Stimulated activated CD4-positive, alpha-beta T cell treated with anti-CD3 and anti-CD28 coated beads, TNF-alpha, amount 100 ng/mL, for 1 hour (primary cell): Measurements from ENCODE around the gene RELT.
A peak's percentile ranks its signal among the peaks of the same experiment; 100 is the strongest.

ENCODE experiments used
- DNase-seq, 3 donors: peaks; one replicate each; pipeline ENCODE4 v3.0.0-alpha.2; 2020; ENCODE audit warnings: low read depth in 3 of 3, low spot score in 1 of 3

The RELT gene, protein sequence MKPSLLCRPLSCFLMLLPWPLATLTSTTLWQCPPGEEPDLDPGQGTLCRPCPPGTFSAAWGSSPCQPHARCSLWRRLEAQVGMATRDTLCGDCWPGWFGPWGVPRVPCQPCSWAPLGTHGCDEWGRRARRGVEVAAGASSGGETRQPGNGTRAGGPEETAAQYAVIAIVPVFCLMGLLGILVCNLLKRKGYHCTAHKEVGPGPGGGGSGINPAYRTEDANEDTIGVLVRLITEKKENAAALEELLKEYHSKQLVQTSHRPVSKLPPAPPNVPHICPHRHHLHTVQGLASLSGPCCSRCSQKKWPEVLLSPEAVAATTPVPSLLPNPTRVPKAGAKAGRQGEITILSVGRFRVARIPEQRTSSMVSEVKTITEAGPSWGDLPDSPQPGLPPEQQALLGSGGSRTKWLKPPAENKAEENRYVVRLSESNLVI

GRCh38 chr11:73376160-73376802 is at the start of gene RELT:
RELT (plus strand) TSS chr11:73376399; CDS start chr11:73389137, 12,738 bp downstream.
- DNase-seq: peak; percentile 76 to 97 (median 90)

- DNase-seq: no peak
Observed at GRCh38 chr11:73326929-73327811, 49.0 kb upstream of the RELT start.

DNA sequence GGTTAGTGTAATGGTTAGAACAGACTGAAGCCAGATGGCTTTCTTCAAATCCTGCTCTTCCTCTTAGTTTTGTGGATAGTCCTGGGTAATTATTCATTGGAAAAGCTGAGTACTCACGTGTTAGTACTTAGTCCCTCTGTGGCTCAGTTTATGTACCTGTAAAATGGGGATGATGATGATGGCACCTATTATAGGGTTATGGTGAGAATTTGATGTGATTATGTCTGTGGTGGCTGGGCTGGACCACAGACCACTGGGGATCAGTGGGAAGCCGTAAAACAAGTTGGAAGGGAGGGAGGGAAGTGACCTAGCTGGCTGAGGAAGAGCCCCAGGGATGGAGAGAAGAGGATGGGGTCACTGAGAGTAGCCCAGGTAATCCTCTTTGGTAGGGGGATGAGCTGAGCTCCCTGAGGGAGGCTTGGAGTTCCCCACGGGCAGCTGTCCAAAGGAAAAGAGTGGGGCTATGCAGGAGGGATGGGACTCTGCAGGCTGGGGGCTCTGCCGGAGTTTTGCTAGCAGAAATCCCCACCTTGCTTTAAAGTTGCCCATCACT is 48.3 kb upstream of the RELT start:
- DNase-seq: no peak

GRCh38 chr11:73330569-73331093 is 45.6 kb upstream of the RELT start:
- no peak for DNase-seq

GRCh38 chr11:73331138-73331916 is 44.9 kb upstream of the RELT start:
- DNase-seq: no peak

- DNase-seq: no peak
Observed at GRCh38 chr11:73333173-73333572, 43.0 kb upstream of the RELT start.

DNA sequence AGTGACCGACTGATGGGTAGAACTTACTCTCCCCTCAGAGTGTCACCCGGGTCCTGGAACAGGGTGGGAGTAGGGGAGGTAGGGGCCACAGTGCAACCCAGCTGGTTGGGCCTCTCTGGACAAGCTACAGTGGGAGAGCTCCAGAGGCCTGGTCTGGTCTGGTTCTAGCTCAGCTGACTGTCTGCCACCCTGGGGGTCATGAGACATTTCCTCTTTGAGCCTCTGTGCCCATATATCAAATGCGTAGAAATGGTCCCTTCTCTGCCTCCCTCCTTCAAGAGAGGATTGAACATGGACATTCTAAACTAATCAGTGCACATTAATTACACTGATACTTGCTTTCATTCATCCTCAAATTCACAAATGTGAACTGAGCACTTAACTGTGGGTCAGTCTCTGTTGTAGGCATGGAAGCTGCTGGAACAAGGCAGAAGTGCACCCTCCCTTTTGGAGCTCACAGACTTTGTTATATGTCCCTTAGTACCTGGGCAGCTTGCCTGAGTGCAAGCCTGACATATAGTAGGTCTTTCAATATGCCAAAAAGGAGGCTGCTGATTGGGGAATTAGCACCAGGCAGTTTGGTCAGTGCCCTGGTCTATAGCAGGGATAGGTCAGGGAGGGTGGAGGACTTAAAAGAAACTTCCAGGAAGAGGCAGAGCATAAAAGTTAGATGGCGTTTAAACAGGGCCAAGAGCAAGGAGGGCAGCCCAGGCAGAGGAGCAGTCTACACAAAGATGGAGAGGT is 42.4 kb upstream of the RELT start:
- DNase-seq: no peak

DNA sequence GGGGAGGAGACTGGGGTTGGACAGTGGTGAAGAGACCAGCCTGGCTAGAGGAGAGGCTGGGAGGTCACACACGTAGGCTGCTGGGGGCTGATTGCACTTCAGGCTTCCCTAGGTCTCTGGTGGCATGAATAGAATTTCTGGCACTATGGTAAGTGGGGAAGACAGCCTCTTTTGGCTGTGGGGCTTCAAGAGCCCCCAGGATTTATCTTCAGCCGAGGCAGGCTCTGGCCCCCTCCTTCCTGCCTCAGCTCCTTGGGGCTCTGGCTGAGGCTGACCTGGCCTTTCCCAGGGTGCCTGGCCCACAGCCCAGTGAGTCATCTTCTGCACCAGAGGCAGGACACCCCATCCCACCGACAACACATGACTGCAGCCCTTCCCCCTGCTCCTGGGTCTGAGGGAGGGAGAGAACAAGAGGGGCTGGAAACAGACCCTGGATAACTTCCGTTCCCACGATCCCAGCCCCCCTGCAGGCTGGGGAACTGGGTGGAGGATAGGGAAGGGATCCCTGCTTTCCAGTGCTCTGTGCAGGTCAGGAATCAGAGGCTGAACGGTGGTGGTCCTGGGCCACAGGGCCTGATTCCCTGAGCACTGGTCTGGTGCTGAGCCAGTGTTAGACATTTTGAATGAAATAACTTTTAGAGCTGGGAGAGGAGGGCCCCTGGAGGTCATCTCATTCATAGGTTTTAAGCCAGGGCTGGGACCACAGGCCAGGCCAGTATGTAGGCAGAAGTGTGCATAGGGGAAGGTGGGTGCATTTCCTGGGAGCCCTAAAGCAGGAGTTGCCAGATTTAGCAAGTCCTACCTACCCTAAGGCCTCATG is 41.6 kb upstream of the RELT start:
- no peak for DNase-seq

DNA sequence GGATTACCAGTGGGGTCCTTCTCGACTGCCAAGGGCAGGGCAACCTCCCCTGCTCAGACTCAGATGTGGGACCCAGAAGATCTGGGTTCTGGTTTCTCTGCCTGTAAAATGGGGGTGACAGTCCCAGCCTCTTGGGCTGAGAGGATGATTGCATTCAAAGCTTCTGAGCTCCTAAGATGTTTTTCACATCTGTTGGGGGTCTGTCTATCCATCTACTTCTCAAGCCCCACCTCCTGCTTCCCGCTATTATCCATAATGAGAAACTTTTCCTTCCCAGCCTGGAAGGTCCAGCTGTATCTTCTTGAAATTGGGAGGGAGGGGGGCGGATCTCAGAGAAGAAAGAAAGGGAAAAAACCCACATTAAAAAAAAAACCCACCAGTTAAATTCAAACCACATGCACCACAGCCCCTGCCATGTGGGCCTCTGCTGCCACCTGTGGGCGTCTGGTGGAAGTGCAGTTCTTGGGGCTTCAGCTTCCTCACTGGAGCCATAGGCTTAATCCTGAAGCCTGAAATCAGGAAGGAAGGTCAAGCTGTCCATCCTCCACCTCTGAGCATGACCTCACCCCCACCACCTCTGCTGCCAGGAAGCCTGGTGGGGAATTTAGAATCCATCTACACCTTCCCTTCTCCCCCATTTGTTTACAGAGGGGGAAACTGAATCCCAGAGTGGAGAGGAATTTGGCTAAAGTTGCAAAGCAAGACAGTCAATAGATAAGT is 40.8 kb upstream of the RELT start:
- peak; percentile 34 to 76 (median 52) for DNase-seq

DNA sequence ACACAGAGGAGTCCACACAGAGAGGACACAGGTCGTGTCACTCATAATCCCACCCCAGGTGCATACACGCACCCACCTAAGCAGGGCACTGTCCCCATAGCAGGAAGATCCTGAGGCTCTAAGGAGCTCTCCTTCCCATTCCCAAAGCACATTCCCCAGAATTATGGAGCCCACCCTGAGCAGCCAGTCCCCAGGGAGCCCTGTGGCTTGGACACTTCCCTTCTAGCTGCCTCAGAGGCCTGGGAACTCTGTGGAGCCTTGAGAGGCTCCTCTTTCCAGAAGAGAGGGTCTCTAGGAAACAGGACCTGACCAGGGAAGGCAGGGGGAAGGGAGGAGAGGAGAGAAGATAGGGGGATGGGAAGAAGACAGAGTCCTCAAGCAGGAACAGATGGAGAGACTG is 38.4 kb upstream of the RELT start:
- DNase-seq: no peak

GRCh38 chr11:73338279-73338678 is 37.9 kb upstream of the RELT start:
- DNase-seq: no peak

GRCh38 chr11:73340164-73340563 is 36.0 kb upstream of the RELT start:
- no peak for DNase-seq

GRCh38 chr11:73342633-73343032 is 33.6 kb upstream of the RELT start:
- no peak for DNase-seq

DNA sequence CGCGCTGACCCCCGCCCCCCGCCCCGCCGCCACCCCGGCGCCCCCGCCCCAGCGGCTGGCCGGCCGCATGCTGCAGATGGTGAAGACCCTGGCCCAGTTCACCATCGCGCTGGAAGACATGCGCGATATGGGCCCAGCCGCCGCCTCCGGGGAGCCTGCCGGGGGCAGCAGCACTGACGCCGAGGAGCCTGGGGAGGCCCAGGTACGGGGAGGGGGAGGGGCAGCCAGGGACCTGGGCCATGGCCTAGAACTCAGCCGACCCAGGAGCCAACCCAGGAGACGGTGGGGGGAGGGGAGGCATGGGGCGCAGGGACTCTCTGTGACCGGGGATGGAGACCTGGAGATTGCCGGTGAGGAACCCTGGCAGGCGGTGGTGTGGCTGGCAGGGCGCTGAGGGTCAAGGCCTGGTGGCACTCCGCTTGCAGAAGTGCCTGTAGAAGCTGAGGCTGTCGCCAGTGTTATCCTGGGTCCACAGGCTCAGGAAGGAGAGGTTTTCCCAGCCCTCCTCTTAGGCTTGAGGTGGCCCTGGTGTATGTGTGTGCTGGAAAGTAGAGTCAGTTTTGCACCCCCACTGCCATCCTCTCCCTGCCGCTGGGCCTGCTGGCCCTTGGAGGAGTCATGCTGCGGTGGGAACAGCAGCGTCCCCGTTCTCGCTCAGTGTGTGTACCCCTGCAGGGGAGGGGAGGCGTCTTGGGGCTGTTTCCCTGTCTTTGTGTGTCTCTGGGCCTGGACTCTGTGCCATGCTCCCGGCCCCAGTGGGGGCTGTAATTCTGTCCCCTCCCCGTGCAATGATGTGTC is 32.9 kb upstream of the RELT start:
- DNase-seq: no peak

DNA sequence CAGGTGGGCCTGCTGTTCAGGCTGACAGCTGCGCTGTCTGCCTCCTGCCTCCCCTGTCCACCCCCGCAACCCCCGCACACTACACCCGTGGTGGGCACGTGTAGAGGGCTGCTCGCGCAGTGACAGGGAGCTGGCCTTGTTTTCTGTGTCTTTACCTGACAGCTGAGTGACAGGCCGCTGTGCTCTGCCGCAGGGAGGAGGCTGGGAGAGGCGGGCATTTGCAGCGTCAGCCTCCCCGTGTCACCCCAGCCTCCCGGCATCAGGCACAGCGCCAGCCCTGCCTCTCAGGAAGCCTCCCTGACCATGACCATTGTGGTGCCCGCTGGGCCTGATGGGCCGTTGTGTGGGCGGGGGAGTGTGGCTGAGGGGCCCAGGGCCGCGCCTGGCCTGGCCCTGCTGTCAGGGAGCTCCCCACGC is 32.0 kb upstream of the RELT start:
- DNase-seq: no peak

- no peak for DNase-seq
Observed at GRCh38 chr11:73345481-73346160, 30.6 kb upstream of the RELT start.
